GM18861 (cell line): Measurements from ENCODE around the gene KIF4B.
"Not testable (repeated sequence)": the region's sequence is repeated elsewhere in the genome, so short reads cannot be mapped to it uniquely, and the experiment has no call there.

Source experiments
- ATAC-seq: cut with Tn5 transposase; IDR thresholded peaks from one replicate; pipeline ENCODE4 v1.9.1; 2021; ENCODE audit not compliant: unreplicated experiment

KIF4B gene, protein sequence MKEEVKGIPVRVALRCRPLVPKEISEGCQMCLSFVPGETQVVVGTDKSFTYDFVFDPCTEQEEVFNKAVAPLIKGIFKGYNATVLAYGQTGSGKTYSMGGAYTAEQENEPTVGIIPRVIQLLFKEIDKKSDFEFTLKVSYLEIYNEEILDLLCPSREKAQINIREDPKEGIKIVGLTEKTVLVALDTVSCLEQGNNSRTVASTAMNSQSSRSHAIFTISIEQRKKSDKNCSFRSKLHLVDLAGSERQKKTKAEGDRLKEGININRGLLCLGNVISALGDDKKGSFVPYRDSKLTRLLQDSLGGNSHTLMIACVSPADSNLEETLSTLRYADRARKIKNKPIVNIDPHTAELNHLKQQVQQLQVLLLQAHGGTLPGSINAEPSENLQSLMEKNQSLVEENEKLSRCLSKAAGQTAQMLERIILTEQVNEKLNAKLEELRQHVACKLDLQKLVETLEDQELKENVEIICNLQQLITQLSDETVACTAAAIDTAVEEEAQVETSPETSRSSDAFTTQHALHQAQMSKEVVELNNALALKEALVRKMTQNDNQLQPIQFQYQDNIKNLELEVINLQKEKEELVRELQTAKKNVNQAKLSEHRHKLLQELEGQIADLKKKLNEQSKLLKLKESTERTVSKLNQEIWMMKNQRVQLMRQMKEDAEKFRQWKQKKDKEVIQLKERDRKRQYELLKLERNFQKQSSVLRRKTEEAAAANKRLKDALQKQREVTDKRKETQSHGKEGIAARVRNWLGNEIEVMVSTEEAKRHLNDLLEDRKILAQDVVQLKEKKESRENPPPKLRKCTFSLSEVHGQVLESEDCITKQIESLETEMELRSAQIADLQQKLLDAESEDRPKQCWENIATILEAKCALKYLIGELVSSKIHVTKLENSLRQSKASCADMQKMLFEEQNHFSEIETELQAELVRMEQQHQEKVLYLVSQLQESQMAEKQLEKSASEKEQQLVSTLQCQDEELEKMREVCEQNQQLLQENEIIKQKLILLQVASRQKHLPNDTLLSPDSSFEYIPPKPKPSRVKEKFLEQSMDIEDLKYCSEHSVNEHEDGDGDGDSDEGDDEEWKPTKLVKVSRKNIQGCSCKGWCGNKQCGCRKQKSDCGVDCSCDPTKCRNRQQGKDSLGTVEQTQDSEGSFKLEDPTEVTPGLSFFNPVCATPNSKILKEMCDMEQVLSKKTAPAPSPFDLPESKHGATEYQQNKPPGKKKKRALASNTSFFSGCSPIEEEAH

DNA sequence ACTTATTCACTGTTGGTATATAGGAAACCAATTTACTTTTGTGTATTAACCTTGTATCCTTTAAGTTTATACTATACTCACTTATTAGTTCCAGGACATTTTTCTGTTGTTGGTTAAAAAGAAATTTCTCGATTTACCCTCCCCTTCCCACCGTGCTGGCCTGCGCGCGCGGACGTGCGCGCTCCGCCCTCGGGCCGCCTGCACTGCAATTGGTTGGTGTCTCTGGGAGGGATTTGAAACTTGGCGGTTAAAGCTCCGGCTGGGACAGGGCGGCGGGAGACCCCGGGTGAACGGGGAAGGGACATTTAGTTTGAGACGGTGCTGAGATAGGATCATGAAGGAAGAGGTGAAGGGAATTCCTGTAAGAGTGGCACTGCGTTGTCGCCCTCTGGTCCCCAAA is at the start of gene KIF4B:
TSS of gene KIF4B (plus strand) at position 230 of the 400 bp plus-strand sequence. CDS start at position 335, 105 bp downstream.
- no peak for ATAC-seq

DNA sequence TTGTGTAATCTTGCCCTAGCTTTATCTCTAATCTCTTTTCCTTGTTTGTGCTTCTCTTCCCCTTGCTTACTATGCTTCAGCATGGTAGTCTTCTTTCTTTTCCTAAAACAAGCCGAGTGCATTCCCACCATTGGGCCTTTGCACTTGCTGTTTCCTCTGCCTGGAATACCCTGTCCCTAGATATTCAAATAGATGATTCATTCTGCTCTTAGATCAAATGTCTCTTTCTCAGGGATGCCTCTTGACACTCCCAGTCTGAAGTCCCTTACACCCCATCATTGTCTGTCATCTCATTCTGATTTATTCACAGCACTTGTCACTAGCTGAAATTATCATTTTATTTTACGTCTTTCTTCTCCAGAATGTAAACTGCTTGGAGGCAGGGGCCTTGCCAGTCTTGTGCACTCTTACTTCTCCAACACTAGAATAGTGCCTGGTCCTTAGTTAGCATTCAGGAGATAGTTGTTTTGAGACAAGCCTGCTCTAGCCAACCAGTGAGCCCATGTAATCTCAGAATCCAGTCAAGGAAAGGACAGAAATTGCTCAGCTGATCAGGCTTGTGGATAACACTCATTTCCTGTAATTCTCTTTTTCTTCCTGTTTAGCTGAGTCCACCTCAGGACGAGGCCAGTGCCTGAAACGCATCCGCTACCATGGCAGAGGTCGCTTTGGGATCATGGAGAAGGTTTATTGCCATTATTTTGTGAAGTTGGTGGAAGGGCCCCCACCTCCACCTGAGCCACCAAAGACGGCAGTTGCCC is 47.3 kb upstream of the KIF4B start:
- ATAC-seq: no peak

DNA sequence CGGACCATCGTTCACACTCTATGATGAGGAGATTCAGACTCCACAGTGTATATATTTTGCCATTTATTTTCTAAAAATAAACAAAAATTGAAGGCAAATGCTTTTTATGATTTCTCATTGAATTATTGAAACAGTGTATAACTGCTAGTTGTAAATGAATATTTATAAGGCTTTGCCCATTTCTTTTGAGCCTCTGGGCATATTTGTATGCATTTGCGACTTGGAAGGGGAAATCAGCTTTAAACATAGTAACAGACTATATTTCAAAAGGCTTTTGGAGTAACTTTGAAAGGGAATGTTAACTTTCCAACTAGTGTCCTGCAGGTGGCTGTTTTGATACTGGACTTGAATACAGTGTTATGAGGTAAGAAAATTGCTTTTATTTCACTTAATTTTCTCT is 46.7 kb upstream of the KIF4B start:
- no peak for ATAC-seq

DNA sequence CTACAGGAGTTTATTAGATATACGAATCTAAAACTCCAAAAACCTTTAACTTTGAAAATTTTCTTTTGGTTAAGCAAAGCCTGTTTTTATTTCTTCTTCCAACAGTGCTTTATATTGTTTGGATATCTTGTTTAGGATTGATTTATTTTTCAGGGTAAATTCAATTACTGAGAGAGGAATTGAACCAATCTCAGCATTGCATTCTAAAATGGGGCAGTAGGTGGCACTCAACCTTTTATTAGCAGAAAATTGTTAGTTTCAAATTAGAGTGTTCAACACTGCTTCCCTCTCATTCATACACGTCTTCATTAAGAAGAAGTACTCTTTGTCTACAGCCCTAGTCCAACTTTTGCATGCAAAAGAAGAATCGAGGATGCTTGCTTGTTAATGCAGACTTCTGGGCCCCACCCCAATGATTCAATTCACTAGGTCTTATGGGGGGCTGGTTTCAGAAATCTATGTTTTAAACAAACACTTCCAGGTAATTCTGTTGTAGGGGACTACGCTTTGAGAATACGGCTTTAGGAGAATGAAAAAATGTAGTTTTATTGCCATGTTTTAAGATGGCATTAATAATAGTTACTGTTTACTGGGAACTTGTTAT is 46.0 kb upstream of the KIF4B start:
- no peak for ATAC-seq

DNA sequence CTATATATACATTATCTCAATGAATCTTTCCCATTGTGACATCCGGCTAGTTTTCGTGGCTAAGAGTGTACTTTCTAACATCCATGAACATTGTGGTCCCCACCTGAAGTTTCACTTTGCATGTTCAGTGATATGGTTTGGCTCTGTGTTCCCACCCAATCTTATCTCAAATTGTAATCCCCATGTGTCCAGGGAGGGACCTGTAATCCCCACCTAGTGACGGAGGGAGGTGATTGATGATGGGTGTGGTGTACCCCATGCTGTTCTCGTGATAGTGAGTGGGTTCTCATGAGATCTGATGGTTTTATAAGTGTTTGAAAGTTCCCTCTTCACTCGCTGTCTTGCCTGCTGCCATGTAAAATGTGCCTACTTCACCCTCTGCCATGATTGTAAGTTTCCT is 44.6 kb upstream of the KIF4B start:
- ATAC-seq: no peak

DNA sequence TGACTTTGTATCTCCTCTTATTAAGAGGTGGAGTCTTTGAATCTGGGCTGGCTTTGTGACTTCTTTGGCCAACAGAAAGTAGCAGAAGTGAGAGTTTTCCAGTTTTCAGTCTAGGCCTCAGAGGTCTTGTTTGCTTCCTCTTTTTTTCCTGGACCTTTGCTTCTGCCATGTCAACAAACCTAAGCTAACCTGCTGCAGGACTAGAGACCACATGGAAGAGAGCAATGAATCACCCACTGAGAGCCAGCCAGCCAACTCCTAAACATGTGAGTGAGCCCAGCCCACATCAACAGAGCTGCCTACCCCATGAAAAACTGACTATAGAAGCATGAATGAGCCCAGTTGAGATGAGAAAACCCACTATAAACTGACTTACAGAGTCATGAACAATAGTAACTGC is 42.8 kb upstream of the KIF4B start:
- no peak for ATAC-seq

DNA sequence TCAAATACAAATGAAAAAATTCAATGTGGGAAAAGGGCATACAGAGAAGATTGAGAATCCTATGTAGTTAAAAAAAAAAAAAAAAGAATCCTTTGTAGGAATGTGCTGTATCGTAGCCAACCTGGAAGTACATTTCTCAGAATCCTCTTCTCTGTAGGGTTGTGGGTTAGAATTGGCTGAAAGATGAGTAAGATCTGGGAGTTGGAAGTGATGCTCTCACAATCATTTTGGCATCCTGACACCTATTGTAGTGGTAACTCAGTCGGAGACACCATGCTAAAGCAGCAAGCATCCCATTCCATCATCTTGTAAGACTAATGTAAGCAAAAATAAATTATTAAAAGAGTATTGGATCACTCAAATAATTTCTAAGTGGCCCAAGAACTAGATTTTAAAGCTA is 42.1 kb upstream of the KIF4B start:
- no peak for ATAC-seq

DNA sequence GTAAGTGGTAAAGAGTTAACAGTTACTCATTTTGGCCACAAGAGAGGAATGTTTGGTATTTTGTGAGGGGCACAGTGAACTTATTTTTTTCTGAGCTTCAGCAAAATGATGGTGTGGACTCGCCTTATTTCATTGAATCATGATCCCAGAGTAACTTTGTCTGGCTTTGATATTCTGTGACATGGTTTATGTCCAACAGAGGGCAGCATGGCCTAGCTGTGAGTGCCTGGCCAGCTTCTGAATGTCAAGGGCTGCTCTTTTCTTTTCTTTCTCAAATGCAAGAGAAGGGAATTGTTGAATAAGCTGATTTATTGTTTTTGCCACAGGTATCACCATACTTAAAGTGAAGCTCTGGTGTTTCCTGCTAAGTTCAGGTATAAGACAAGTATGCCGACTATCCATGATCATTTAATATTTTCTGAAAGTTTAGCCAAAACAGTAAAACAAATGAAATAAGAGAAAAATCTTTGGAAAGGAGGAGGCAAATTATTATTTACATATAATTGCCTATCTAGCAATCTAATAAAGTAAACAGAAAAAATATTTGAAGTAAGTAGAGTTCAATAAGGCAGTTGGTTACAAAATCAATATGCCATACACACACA is 41.0 kb upstream of the KIF4B start:
- no peak for ATAC-seq

DNA sequence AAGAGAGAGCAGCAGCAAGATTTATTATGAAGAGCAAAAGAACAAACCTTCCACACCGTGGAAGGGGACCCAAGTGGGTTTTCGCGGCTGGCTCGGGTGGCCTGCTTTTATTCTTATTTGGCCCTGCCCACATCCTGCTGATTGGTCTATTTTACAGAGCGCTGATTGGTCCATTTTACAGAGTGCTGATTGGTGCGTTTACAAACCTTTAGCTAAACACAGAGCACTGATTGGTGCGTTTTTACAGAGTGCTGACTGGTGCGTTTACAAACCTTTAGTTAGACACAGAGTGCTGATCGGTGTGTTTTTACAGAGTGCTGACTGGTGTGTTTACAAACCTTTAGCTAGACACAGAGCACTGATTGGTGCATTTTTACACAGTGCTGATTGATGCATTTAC is 37.5 kb upstream of the KIF4B start:
- ATAC-seq: not testable (repeated sequence)

DNA sequence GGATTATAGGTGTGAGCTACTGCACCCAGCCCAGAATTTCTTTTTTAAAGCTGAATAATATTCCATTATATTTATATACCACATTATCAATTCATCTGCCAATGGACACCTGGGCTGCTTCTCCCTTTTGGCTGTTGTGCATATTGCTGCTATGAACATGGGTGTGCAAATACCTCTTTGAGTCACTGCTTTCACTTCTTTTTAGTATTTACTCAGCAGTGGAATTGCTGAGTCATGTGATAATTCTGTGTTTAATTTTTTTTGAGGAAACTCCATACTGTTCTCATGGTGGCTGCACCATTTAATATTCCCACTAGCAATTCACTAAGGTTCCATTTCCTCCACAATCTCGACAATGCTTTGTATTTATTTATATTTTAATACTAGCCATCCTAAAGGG is 36.1 kb upstream of the KIF4B start:
- ATAC-seq: no peak

DNA sequence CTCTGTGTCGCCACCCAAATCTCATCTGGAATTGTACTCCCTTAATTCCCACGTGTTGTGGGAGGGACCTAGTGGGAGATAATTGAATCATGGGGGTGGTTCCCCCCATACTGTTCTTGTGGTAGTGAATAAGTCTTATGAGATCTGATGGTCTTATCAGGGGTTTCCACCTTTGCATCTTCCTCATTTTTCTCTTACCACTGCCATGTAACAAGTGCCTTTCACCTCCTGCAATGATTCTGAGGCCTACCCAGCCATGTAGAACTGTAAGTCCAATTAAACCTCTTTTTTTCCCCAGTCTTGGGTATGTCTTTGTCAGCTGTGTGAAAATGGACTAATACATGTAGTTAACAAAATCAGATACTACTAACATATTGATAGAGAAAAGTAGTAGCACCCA is 35.3 kb upstream of the KIF4B start:
- not testable (repeated sequence) for ATAC-seq

DNA sequence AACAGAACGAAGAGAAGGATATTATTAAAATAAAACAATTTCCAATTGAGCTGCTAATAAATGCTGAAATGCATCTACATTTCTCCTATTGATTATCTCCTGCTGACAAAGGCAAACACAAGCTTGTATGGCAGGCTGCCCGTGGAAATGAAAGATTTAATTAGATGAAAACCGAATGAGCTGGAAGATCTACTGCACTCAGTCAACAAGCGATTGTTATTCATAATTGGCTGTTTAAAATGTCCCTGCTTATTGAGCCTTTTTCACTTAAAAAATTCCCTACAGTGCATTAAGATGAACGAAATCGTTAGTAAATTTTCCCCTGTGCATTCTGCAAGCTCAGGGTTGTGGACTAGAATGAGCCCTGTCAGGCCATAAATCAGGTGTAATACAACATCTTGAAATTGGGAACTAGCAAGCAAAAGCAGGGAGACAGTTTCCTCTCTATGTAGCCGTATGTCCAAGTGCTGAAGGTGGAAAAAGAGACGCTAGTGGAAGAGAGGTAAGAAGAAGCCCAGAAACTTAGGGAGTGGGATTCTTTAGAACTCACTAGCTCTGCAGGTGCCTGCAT is 28.5 kb upstream of the KIF4B start:
- ATAC-seq: no peak

DNA sequence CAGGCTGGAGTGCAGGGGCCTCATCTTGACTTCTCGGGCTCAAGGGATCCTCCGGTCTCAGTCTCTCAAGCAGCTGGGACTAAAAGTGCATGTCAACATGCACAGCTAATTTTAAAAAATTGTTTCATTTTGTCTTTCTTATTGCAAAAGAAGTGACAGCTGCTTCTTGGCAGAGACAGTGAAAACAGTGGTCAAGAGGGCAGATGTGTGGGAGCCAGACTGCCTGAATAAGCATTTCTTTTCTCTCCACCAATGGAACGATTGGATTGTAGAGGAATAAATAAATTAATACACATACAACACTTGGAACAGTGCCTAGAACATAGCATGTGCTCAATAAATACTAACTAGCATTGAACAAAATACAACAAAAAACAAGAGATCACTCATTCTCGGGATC is 27.4 kb upstream of the KIF4B start:
- ATAC-seq: no peak

DNA sequence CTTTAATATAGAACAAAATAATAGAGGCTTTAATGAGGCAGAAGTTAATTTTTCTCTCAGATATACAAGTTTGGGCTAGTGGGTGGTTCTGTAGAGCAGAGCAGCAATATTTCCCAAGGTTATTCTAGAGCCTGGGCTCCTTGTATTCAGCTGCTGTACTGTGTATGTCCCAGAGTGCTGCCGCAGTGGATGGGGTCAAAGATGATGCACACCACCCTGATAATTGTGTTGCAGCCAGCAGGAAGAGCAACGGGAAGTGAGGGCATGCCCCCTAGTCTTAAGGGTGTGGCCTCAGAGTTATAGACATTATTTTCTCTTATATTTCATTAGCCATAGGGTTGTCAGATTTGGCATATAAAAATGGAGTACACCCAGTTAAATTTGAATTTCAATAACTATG is 23.9 kb upstream of the KIF4B start:
- ATAC-seq: no peak

DNA sequence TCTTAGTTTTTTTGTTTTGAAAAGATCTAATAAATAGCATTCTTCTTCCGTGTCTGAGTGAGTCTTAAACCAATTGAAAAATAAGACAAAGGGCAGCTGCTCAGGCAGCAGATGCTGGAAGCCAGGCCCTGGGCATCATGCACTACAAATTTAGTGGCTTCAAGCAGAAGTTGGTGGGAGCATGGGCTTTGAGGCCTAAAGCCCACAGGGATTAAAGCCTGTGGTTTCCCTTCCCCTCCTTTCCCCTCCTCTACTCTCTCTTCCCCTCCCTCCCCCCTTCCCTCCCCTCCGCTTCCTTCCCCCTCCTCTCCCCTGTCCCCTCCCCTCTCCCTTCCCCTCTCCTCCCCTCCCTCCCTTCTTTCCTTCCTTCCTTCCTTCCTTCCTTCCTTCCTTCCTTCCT is 20.1 kb upstream of the KIF4B start:
- ATAC-seq: no peak

DNA sequence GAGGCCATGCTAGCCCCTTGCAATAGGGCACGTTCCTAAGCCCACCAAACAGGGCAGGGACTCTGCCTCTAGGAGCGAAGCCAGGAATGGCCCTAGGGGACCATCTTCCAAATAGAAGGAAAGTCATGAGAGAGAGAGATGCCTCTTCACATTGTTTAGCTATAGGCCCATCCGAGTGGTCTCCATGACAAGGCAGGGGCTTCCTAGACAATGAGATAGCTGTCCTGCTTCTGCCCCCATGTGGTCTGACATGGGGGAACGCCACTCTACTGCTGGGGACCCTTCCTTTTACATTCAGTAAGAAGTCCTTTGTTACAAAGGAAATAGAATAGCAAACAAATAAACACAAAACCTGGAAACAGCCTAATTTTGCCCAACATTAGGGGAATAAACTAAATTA is 17.9 kb upstream of the KIF4B start:
- no peak for ATAC-seq

DNA sequence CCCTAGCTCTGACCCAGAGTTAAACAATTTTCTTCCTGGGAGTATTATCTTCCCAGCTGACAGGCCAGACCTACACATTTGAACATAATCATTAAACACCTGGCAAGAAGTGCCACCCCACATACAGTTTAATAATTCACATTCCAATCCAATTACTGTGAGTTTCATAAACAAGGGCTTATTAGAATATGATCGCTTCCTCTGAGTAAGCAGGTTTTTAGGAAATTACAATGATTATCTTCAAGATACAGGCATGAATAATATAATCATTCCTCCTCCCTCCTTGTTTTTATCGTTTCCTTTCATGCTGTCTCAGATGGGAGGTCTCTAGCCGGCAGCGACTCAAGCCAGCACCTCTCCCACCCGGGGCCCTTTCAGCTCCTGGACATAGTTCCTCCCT is 15.8 kb upstream of the KIF4B start:
- ATAC-seq: no peak

DNA sequence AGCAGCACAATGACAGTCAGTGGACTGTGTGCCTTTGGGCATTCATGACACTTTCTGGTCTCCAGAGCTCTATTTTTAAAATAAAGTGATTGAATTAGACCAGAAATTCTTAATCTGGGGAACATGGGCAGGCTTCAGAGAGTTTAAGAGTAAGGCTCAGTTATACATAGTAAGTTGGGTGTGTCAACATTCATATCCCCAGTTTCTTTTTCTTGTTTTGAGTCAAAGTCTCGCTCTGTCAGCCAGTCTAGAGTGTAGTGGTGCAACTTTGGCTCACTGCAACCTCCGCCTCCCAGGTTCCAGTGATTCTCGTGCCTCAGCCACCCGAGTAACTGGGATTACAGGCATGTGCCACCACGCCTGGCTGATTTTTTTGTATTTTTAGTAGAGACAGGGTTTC is 13.7 kb upstream of the KIF4B start:
- no peak for ATAC-seq

DNA sequence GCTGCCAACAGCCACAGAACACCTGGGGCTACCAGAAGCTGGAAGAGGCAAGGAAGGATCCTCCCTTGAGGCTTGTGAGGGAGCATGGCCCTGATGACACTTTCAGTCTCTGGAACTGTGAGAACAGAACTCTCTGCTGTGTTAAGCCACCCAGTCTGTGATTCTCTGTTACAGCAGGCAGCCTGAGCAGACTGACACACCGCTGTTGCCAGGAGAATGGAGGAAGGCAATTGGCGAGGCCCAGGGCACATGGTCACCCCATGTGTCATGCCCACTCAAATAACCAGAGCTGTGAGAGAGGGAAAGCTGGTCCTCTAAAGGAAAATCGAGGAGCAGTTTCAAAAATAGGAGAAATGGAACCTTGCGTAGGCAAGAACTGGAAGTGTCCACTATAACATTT is 12.0 kb upstream of the KIF4B start:
- no peak for ATAC-seq

DNA sequence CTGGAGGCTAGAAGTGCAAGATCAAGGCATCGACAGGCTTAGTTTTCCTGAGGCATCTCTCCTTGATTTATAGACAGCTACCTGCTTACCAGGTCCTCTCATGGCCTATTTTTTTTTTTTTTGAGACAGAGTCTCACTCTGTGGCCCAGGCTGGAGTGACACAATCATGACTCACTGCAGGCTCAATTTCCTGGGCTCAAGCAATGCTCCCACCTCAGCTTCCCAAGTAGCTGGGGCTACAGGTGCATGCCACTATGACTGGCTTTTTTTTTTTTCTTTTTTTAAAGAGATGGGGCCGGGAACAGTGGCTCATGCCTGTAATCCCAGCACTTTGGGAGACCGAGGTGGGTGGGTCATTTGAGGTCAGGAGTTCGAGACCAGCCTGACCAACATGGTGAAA is 10.8 kb upstream of the KIF4B start:
- ATAC-seq: not testable (repeated sequence)
